Suppressor macrophage treated with lipopolysaccharide for 1 hour (primary cell): ENCODE measurements around the gene PIGN.

Source experiments
- DNase-seq, 3 donors: peaks; one replicate each; pipeline ENCODE4 v3.0.0-alpha.2; 2020 to 2022

The PIGN gene

GRCh38 chr18:61998957-61999356 lies 187.9 kb downstream of the PIGN start:
- peak; percentile 40 to 68 (median 57) for DNase-seq

- no peak for DNase-seq
Observed at GRCh38 chr18:61998335-61998734, 188.5 kb downstream of the PIGN start.

GRCh38 chr18:61995618-61996017 lies 191.2 kb downstream of the PIGN start:
- DNase-seq = no peak

GRCh38 chr18:61993831-61994230 lies 193.0 kb downstream of the PIGN start:
- no peak for DNase-seq

GRCh38 chr18:61992923-61993322 lies 193.9 kb downstream of the PIGN start:
- DNase-seq = peak; percentile 60 to 94 (median 88)

- DNase-seq = peak in 1 of 3 donors; percentile 31
Observed at GRCh38 chr18:61992285-61992684, 194.6 kb downstream of the PIGN start.

GRCh38 chr18:61991836-61992235 lies 195.0 kb downstream of the PIGN start:
- no peak for DNase-seq

GRCh38 chr18:61991201-61991600 lies 195.7 kb downstream of the PIGN start:
- DNase-seq = peak; percentile 24 to 53 (median 52)
